ENCODE results near the gene QSER1.
"Not testable (repeated sequence)": the region's sequence is repeated elsewhere in the genome, so short reads cannot be mapped to it uniquely, and the experiment has no call there.

The QSER1 gene

GRCh38 chr11:32937283-32937682 is 44.7 kb downstream of the QSER1 start:
- not testable (repeated sequence) for DNase-seq

GRCh38 chr11:32939046-32939445 is 46.4 kb downstream of the QSER1 start:
- no peak for DNase-seq

- no peak for DNase-seq
Measured at GRCh38 chr11:32939866-32940265, 47.3 kb downstream of the QSER1 start.

- no peak for DNase-seq
Measured at GRCh38 chr11:32940865-32941264, 48.3 kb downstream of the QSER1 start.

GRCh38 chr11:32947978-32948377 is 55.4 kb downstream of the QSER1 start:
- no peak for DNase-seq

GRCh38 chr11:32949739-32950138 is 57.1 kb downstream of the QSER1 start:
- no peak for DNase-seq

- no peak for DNase-seq
Measured at GRCh38 chr11:32952421-32952820, 59.8 kb downstream of the QSER1 start.

GRCh38 chr11:32953700-32954099 is 61.1 kb downstream of the QSER1 start:
- DNase-seq, result no peak

GRCh38 chr11:32960553-32961164 is 68.0 kb downstream of the QSER1 start:
- DNase-seq, result peak in 1 of 2 donors; percentile 70

GRCh38 chr11:32962016-32962415 is 69.4 kb downstream of the QSER1 start:
- no peak for DNase-seq

GRCh38 chr11:32963721-32964120 is 71.1 kb downstream of the QSER1 start:
- no peak for DNase-seq

- no peak for DNase-seq
Measured at GRCh38 chr11:32968541-32968940, 75.9 kb downstream of the QSER1 start.

GRCh38 chr11:32972233-32972632 is 79.6 kb downstream of the QSER1 start:
- DNase-seq, result not testable (repeated sequence)

- DNase-seq, result no peak
Measured at GRCh38 chr11:32972781-32973180, 80.2 kb downstream of the QSER1 start.

GRCh38 chr11:32982626-32983025 is 90.0 kb downstream of the QSER1 start:
- no peak for DNase-seq

GRCh38 chr11:32983506-32983905 is 90.9 kb downstream of the QSER1 start:
- no peak for DNase-seq

- no peak for DNase-seq
Measured at GRCh38 chr11:32985600-32985999, 93.0 kb downstream of the QSER1 start.

GRCh38 chr11:32987851-32988250 is 95.2 kb downstream of the QSER1 start:
- DNase-seq, result no peak

GRCh38 chr11:32990481-32990880 is 97.9 kb downstream of the QSER1 start:
- DNase-seq, result no peak

- no peak for DNase-seq
Measured at GRCh38 chr11:32991427-32991826, 98.8 kb downstream of the QSER1 start.

GRCh38 chr11:32991898-32992297 is 99.3 kb downstream of the QSER1 start:
- DNase-seq, result no peak

- no peak for DNase-seq
Measured at GRCh38 chr11:33000181-33000580, 107.6 kb downstream of the QSER1 start.

- DNase-seq, result no peak
Measured at GRCh38 chr11:33001281-33001680, 108.7 kb downstream of the QSER1 start.

GRCh38 chr11:33001751-33002542 is 109.3 kb downstream of the QSER1 start:
- no peak for DNase-seq

GRCh38 chr11:33005175-33005574 is 112.6 kb downstream of the QSER1 start:
- DNase-seq, result no peak

Data from hippocampal formation (tissue), 2 donors.